Type B pancreatic cell (in vitro differentiated cells): ENCODE results near the gene LATS1. TPM values are rescaled to one million over a fixed set of nuclear protein-coding genes. Genes with fewer than 3 reads are reported as not detected.
A peak's percentile ranks its signal among the peaks of the same experiment; 100 is the strongest.

ENCODE experiments used
- DNase-seq: peaks from one replicate; pipeline ENCODE4 v3.0.0; 2021; ENCODE audit warnings: mixed read lengths; ENCODE audit not compliant: unreplicated experiment; ENCODE audit errors: extremely low spot score
- H3K27ac Mint-ChIP-seq: 2 replicates; pipeline ENCODE4 v1.8.0; 2021; ENCODE audit warnings: mild to moderate bottlenecking, mixed read lengths
- H3K27me3 Mint-ChIP-seq: 2 replicates; pipeline ENCODE4 v1.8.0; 2021; ENCODE audit warnings: mixed read lengths
- H3K36me3 Mint-ChIP-seq: 2 replicates; pipeline ENCODE4 v1.8.0; 2021; ENCODE audit warnings: mixed read lengths
- H3K4me1 Mint-ChIP-seq: one replicate; pipeline ENCODE4 v1.8.0; 2021; ENCODE audit warnings: mixed read lengths; ENCODE audit not compliant: unreplicated experiment
- H3K4me3 Mint-ChIP-seq: 2 replicates; pipeline ENCODE4 v1.8.0; 2021; ENCODE audit warnings: mild to moderate bottlenecking, mixed read lengths
- H3K9me3 Mint-ChIP-seq: 2 replicates; pipeline ENCODE4 v1.8.0; 2021; ENCODE audit warnings: mixed read lengths
- total RNA-seq: library from RNA; stranded (reverse); gene quantifications from 2 replicates; pipeline ENCODE4 v1.2.1, GENCODE V29; 2021; ENCODE audit warnings: low replicate concordance
- TF ChIP-seq, protein P1 (sequence below): fragments of 200-600 bp; sonication (generic); conservative IDR thresholded peaks from 2 replicates; pipeline ENCODE4 v1.5.0; 2021; ENCODE audit warnings: antibody characterized with exemption, mild to moderate bottlenecking

Gene LATS1
- total RNA-seq, 1 donor from 2014 or later, result 33.3 TPM

GRCh38 chr6:149714442-149714841 is 3.5 kb downstream of the LATS1 start:
- Mint-ChIP-seq H3K36me3 (peaks cover 10% of the 10 kb centered on the region), H3K27me3 (no peaks in the 10 kb centered on the region), H3K4me1 (peaks cover 37% of the 10 kb centered on the region), H3K9me3 (no peaks in the 10 kb centered on the region), H3K4me3 (no peak overlapping the region), H3K27ac (no peak overlapping the region)
- TF ChIP-seq, protein P1, sequence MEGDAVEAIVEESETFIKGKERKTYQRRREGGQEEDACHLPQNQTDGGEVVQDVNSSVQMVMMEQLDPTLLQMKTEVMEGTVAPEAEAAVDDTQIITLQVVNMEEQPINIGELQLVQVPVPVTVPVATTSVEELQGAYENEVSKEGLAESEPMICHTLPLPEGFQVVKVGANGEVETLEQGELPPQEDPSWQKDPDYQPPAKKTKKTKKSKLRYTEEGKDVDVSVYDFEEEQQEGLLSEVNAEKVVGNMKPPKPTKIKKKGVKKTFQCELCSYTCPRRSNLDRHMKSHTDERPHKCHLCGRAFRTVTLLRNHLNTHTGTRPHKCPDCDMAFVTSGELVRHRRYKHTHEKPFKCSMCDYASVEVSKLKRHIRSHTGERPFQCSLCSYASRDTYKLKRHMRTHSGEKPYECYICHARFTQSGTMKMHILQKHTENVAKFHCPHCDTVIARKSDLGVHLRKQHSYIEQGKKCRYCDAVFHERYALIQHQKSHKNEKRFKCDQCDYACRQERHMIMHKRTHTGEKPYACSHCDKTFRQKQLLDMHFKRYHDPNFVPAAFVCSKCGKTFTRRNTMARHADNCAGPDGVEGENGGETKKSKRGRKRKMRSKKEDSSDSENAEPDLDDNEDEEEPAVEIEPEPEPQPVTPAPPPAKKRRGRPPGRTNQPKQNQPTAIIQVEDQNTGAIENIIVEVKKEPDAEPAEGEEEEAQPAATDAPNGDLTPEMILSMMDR, result no peak
- DNase-seq, result no peak

- TF ChIP-seq, protein P1, result no peak
- no peak for DNase-seq
- Mint-ChIP-seq H3K4me3 (no peak overlapping the region), H3K27ac (no peak overlapping the region), H3K27me3 (no peaks in the 10 kb centered on the region), H3K9me3 (no peaks in the 10 kb centered on the region), H3K36me3 (peaks cover 9% of the 10 kb centered on the region), H3K4me1 (peaks cover 38% of the 10 kb centered on the region)
Observed at GRCh38 chr6:149711711-149712110, 6.2 kb downstream of the LATS1 start.

DNA sequence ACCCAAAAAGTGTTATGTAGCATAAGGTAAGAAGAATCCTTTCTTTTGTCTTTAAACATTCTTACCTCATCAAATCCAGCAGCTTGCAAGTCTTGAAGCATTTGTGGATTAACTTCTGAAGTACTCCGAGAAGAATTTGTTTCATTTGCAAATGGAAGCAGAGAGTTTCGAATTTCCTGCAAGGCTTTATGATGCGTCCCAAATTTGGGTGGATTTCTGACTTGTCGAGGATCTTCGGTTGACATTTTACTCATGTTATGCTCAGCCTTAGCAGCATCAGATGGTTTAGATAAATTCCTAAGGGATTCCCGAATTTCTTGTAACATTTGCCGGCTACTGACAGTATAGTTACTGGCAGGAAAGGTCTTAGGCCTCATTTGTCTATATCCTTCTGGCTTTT is 16.2 kb downstream of the LATS1 start:
- no peaks in the 10 kb centered on the region for H3K27me3 Mint-ChIP-seq
- no peaks in the 10 kb centered on the region for H3K9me3 Mint-ChIP-seq
- no peak overlapping the region for H3K27ac Mint-ChIP-seq
- H3K4me3 Mint-ChIP-seq, result no peak overlapping the region
- TF ChIP-seq, protein P1, result no peak
- H3K36me3 Mint-ChIP-seq, result peaks cover 12% of the 10 kb centered on the region
- no peak for DNase-seq
- no peaks in the 10 kb centered on the region for H3K4me1 Mint-ChIP-seq

GRCh38 chr6:149699150-149699549 is 18.8 kb downstream of the LATS1 start:
- no peak overlapping the region for H3K4me3 Mint-ChIP-seq
- no peaks in the 10 kb centered on the region for H3K9me3 Mint-ChIP-seq

GRCh38 chr6:149698175-149698574 is 19.7 kb downstream of the LATS1 start:
- peaks cover 13% of the 10 kb centered on the region for H3K36me3 Mint-ChIP-seq
- TF ChIP-seq, protein P1, result no peak
- H3K9me3 Mint-ChIP-seq, result no peaks in the 10 kb centered on the region
- no peak overlapping the region for H3K4me3 Mint-ChIP-seq
- H3K27ac Mint-ChIP-seq, result no peak overlapping the region
- H3K27me3 Mint-ChIP-seq, result no peaks in the 10 kb centered on the region
- DNase-seq, result no peak
- H3K4me1 Mint-ChIP-seq, result no peaks in the 10 kb centered on the region

More at GRCh38 chr6:149699150-149699549, 18.8 kb downstream of the LATS1 start:
- Mint-ChIP-seq H3K36me3 (peaks cover 13% of the 10 kb centered on the region), H3K27ac (no peak overlapping the region), H3K4me1 (no peaks in the 10 kb centered on the region), H3K27me3 (no peaks in the 10 kb centered on the region)
- TF ChIP-seq, protein P1, result no peak
- DNase-seq, result no peak

- H3K36me3 Mint-ChIP-seq, result peaks cover 17% of the 10 kb centered on the region
- H3K27me3 Mint-ChIP-seq, result no peaks in the 10 kb centered on the region
- TF ChIP-seq, protein P1, result no peak
- peak overlapping the region; percentile 76 for H3K27ac Mint-ChIP-seq
- H3K4me1 Mint-ChIP-seq, result no peaks in the 10 kb centered on the region
- no peak overlapping the region for H3K4me3 Mint-ChIP-seq
- DNase-seq, result no peak
- H3K9me3 Mint-ChIP-seq, result no peaks in the 10 kb centered on the region
Observed at GRCh38 chr6:149696901-149697300, 21.0 kb downstream of the LATS1 start.
